Liver (tissue), 9 donors: ENCODE measurements around the gene EXOC4. TPM values are rescaled to one million over a fixed set of nuclear protein-coding genes. Genes with fewer than 3 reads are reported as not detected.

Experiments used
- DNase-seq: peaks from one replicate; pipeline ENCODE4 v3.0.0-alpha.2; 2017; ENCODE audit warnings: low spot score
- H3K27ac ChIP-seq, 2 donors: one replicate each; pipeline ENCODE4 v1.7.0; 2013; ENCODE audit warnings: inconsistent platforms in 2 of 2, low read length in 2 of 2, control low read depth in 1 of 2, low read depth in 1 of 2, mild to moderate bottlenecking in 1 of 2
- H3K27me3 ChIP-seq, 4 donors: one replicate each; pipeline versions ENCODE4 v1.6.1 to v1.7.0; 2013; ENCODE audit warnings: low read length in 3 of 4, inconsistent platforms in 1 of 4, mild to moderate bottlenecking in 1 of 4, moderate library complexity in 1 of 4; ENCODE audit not compliant: control insufficient read depth in 4 of 4, insufficient read depth in 4 of 4
- H3K36me3 ChIP-seq, 4 donors: one replicate each; pipeline versions ENCODE4 v1.6.1 to v1.7.0; 2013; ENCODE audit warnings: low read length in 3 of 4, mild to moderate bottlenecking in 3 of 4, low read depth in 1 of 4, moderate library complexity in 1 of 4; ENCODE audit not compliant: control insufficient read depth in 4 of 4, insufficient read depth in 3 of 4
- H3K4me1 ChIP-seq, 4 donors: one replicate each; pipeline versions ENCODE4 v1.6.1 to v1.7.0; 2013; ENCODE audit warnings: low read length in 3 of 4, mild to moderate bottlenecking in 3 of 4, moderate library complexity in 1 of 4; ENCODE audit not compliant: control insufficient read depth in 4 of 4, insufficient read depth in 4 of 4
- H3K4me3 ChIP-seq, 3 donors: one replicate each; pipeline versions ENCODE4 v1.6.1 to v1.7.0; 2013; ENCODE audit warnings: low read length in 3 of 3, control low read depth in 1 of 3, low read depth in 1 of 3, mild to moderate bottlenecking in 1 of 3
- H3K9ac ChIP-seq, 2 donors: one replicate each; pipeline ENCODE4 v1.7.0; 2013; ENCODE audit warnings: low read length in 2 of 2, mild to moderate bottlenecking in 2 of 2, moderate library complexity in 2 of 2, control low read depth in 1 of 2, low read depth in 1 of 2
- H3K9me3 ChIP-seq, 4 donors: one replicate each; pipeline versions ENCODE4 v1.6.1 to v1.7.0; 2013; ENCODE audit warnings: low read length in 3 of 4; ENCODE audit not compliant: control insufficient read depth in 4 of 4
- FOXA1 ChIP-seq: IDR thresholded peaks from 2 replicates; pipeline ENCODE4 v1.6.1; 2016; ENCODE audit warnings: antibody characterized with exemption
- FOXA2 ChIP-seq: IDR thresholded peaks from 2 replicates; pipeline ENCODE4 v1.6.1; 2016; ENCODE audit warnings: antibody characterized with exemption
- GABPA ChIP-seq, 2 donors: IDR thresholded peaks in 1 of 2; conservative IDR thresholded peaks in 1 of 2; 2 replicates each; pipeline ENCODE4 v1.6.1; 2016; ENCODE audit warnings: antibody characterized with exemption in 2 of 2, mild to moderate bottlenecking in 1 of 2, moderate library complexity in 1 of 2
- JUND ChIP-seq, 2 donors: IDR thresholded peaks; 2 replicates each; pipeline ENCODE4 v1.6.1; 2016; ENCODE audit warnings: antibody characterized with exemption in 2 of 2
- NR2F2 ChIP-seq: IDR thresholded peaks from 2 replicates; pipeline ENCODE4 v1.6.1; 2016; ENCODE audit warnings: antibody characterized with exemption
- RAD21 ChIP-seq, 2 donors: IDR thresholded peaks; 2 replicates each; pipeline ENCODE4 v1.6.1; 2016; ENCODE audit warnings: antibody characterized with exemption in 2 of 2, mild to moderate bottlenecking in 2 of 2
- RXRA ChIP-seq, 2 donors: IDR thresholded peaks; 2 replicates each; pipeline ENCODE4 v1.6.1; 2017 to 2018; ENCODE audit warnings: antibody characterized with exemption in 2 of 2, mild to moderate bottlenecking in 1 of 2
- SP1 ChIP-seq: IDR thresholded peaks from 2 replicates; pipeline ENCODE4 v1.6.1; 2018; ENCODE audit warnings: antibody characterized with exemption, mild to moderate bottlenecking
- TAF1 ChIP-seq: conservative IDR thresholded peaks from 2 replicates; pipeline ENCODE4 v1.6.1; 2016; ENCODE audit warnings: antibody characterized with exemption, mild to moderate bottlenecking
- YY1 ChIP-seq: IDR thresholded peaks from 2 replicates; pipeline ENCODE4 v1.6.1; 2016; ENCODE audit warnings: antibody characterized with exemption, mild to moderate bottlenecking
- WGBS: extraction: QIAGEN DNeasy Blood & Tissue Kit; methylation state at CpG from one replicate; pipeline ENCODE4 v1.1.7; 2013; 5-methylcytosine and 5-hydroxymethylcytosine counted together
- polyA plus RNA-seq, 2 donors: library from polyadenylated mRNA; stranded (reverse) in 1 of 2; unstranded in 1 of 2; fragments of 200-250 nt in 1 of 2; fragments of >200 nt in 1 of 2; fragmentation: Nextera tagmentation in 1 of 2; extraction: Ambion mirVana in 1 of 2; gene quantifications; one replicate each; pipeline versions ENCODE4 v1.2.1 to v1.2.3, GENCODE V29; 2013 to 2015
- total RNA-seq, 2 donors: library from RNA; depleted of rRNA; stranded (reverse); fragments of >200 nt; gene quantifications; one replicate each; pipeline ENCODE4 v1.2.3, GENCODE V29; 2014
- TF ChIP-seq, protein P1 (sequence below): IDR thresholded peaks from 2 replicates; pipeline ENCODE4 v1.6.1; 2016; ENCODE audit warnings: antibody characterized with exemption
- TF ChIP-seq, protein P2 (sequence below): IDR thresholded peaks from 2 replicates; pipeline ENCODE4 v1.6.1; 2016; ENCODE audit warnings: antibody characterized with exemption, mild to moderate bottlenecking
- TF ChIP-seq, protein P3 (sequence below): IDR thresholded peaks from 2 replicates; pipeline ENCODE4 v1.6.1; 2016; ENCODE audit warnings: antibody characterized with exemption
- TF ChIP-seq, protein P4 (sequence below): fragments of 150-350 bp; IDR thresholded peaks from 2 replicates; pipeline ENCODE4 v1.5.1; 2017; ENCODE audit warnings: improper control_type of control experiment, low read depth, low read length; ENCODE audit not compliant: missing input control
- donor health status: healthy.
- donor health status: healthy.
- donor health status: healthy.
- donor health status: healthy.
- donor health status: healthy.

Gene EXOC4
- total and polyA plus RNA-seq, 4 donors, result 9.5 to 55.9 (median 23.6) TPM

DNA sequence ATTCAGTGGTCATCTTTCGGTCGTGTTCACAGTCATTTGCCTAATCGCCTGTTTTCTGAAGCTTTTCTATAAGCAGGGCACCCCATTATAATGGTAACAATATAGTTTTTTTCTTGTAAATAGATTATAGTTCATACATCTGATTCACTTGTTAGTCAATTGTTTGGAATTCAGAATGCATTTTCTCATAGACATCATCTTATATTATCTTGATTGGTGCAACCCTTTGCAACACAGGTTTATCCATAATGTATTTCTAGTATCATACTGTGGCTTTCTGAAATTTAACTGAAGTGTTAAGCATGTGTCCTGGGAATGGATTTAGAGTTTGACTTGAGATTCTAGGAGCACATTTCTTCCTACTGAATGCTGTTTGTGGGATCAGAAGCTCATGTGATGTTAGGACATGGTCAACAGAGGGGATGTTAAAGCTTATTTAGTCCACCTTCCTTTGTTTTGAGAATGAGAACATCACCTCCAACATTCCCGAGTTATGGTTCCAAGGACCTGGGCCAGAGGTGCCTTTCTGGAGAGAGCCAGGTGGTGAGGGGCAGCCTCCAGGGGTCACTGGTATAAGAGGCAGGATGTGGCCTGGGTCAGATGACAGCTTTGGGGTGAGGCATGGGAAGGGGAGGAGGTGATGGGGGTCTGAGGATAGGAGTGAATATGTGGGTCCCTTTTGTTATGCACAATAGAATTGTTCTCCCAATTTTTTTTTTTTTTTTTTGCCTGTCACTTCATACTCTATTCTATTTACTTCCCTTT is 415.6 kb downstream of the EXOC4 start:
- Histone ChIP-seq H3K9ac (no peak overlapping the region), H3K36me3 (no peaks in the 10 kb centered on the region), H3K27ac (no peak overlapping the region), H3K27me3 (no peaks in the 10 kb centered on the region), H3K9me3 (no peaks in the 10 kb centered on the region), H3K4me1 (no peaks in the 10 kb centered on the region), H3K4me3 (no peak overlapping the region)
- TF ChIP-seq, protein P1, sequence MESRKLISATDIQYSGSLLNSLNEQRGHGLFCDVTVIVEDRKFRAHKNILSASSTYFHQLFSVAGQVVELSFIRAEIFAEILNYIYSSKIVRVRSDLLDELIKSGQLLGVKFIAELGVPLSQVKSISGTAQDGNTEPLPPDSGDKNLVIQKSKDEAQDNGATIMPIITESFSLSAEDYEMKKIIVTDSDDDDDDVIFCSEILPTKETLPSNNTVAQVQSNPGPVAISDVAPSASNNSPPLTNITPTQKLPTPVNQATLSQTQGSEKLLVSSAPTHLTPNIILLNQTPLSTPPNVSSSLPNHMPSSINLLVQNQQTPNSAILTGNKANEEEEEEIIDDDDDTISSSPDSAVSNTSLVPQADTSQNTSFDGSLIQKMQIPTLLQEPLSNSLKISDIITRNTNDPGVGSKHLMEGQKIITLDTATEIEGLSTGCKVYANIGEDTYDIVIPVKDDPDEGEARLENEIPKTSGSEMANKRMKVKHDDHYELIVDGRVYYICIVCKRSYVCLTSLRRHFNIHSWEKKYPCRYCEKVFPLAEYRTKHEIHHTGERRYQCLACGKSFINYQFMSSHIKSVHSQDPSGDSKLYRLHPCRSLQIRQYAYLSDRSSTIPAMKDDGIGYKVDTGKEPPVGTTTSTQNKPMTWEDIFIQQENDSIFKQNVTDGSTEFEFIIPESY, result no peak
- no peak for TF ChIP-seq NR2F2
- DNase-seq, result no peak
- WGBS, result 98% methylated on average over 4 of the region's 4 CpGs

DNA sequence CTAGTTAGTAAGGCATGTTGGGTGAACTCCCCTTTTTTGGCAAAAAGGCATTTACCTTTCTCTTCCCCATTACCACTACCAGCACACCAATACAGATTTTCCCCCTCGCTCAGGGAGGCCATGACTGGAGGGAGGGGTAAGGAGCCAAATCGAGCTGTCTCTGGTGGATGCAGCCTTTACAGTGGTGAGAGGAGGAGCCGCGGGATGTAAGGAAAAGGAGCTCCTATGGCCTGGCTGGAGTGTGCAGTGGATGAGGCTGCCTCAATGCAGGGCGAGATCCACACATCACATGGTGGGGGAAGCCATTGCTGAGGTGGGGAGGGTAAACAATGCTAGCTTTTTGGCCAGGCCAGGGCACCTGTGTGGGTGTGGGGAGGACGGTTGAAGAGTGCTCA is 416.2 kb downstream of the EXOC4 start:
- Histone ChIP-seq H3K9ac (no peak overlapping the region), H3K36me3 (no peaks in the 10 kb centered on the region), H3K4me1 (no peaks in the 10 kb centered on the region), H3K27ac (no peak overlapping the region), H3K27me3 (no peaks in the 10 kb centered on the region), H3K4me3 (no peak overlapping the region), H3K9me3 (no peaks in the 10 kb centered on the region)
- 82% methylated on average over 6 of the region's 6 CpGs for WGBS
- TF ChIP-seq, protein P2, sequence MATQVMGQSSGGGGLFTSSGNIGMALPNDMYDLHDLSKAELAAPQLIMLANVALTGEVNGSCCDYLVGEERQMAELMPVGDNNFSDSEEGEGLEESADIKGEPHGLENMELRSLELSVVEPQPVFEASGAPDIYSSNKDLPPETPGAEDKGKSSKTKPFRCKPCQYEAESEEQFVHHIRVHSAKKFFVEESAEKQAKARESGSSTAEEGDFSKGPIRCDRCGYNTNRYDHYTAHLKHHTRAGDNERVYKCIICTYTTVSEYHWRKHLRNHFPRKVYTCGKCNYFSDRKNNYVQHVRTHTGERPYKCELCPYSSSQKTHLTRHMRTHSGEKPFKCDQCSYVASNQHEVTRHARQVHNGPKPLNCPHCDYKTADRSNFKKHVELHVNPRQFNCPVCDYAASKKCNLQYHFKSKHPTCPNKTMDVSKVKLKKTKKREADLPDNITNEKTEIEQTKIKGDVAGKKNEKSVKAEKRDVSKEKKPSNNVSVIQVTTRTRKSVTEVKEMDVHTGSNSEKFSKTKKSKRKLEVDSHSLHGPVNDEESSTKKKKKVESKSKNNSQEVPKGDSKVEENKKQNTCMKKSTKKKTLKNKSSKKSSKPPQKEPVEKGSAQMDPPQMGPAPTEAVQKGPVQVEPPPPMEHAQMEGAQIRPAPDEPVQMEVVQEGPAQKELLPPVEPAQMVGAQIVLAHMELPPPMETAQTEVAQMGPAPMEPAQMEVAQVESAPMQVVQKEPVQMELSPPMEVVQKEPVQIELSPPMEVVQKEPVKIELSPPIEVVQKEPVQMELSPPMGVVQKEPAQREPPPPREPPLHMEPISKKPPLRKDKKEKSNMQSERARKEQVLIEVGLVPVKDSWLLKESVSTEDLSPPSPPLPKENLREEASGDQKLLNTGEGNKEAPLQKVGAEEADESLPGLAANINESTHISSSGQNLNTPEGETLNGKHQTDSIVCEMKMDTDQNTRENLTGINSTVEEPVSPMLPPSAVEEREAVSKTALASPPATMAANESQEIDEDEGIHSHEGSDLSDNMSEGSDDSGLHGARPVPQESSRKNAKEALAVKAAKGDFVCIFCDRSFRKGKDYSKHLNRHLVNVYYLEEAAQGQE, result no peak
- TF ChIP-seq FOXA2, result no peak
- no peak for TF ChIP-seq NR2F2
- TF ChIP-seq YY1, result no peak
- TF ChIP-seq GABPA (IDR thresholded peaks at IDR 0.05 in 1 of 2, conservative IDR thresholded peaks at IDR 0.05 in 1 of 2), result no peak
- TF ChIP-seq, protein P3, sequence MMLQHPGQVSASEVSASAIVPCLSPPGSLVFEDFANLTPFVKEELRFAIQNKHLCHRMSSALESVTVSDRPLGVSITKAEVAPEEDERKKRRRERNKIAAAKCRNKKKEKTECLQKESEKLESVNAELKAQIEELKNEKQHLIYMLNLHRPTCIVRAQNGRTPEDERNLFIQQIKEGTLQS, result no peak
- no peak for TF ChIP-seq SP1
- no peak for TF ChIP-seq TAF1
- DNase-seq, result no peak

DNA sequence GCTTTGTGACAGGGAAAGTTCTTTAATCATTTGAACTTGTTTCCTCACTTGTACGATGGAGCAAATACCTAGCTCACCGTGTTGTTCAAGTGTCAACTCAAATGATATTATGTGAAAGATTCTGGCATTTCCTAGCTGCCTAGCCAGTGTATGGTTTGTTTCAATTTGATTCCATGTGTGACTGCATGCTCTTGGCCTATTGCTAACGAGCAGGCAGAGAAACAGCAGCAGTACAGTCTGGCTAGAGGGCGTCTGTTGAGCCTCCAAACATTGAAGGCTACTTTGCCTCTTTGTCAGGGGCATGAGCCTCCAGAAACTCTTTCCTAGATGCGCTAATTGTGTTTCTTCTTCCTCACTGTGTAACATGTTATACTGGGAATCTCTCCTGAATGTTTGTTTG is 417.4 kb downstream of the EXOC4 start:
- H3K27me3 ChIP-seq, result no peaks in the 10 kb centered on the region
- H3K9me3 ChIP-seq, result no peaks in the 10 kb centered on the region
- DNase-seq, result no peak
- H3K36me3 ChIP-seq, result no peaks in the 10 kb centered on the region
- WGBS, result 94% methylated on average over 5 of the region's 5 CpGs
- no peak overlapping the region for H3K9ac ChIP-seq
- H3K4me3 ChIP-seq, result no peak overlapping the region
- no peak overlapping the region for H3K27ac ChIP-seq
- H3K4me1 ChIP-seq, result no peaks in the 10 kb centered on the region
- no peak for TF ChIP-seq JUND (IDR thresholded peaks at IDR 0.05)
- TF ChIP-seq, protein P4, sequence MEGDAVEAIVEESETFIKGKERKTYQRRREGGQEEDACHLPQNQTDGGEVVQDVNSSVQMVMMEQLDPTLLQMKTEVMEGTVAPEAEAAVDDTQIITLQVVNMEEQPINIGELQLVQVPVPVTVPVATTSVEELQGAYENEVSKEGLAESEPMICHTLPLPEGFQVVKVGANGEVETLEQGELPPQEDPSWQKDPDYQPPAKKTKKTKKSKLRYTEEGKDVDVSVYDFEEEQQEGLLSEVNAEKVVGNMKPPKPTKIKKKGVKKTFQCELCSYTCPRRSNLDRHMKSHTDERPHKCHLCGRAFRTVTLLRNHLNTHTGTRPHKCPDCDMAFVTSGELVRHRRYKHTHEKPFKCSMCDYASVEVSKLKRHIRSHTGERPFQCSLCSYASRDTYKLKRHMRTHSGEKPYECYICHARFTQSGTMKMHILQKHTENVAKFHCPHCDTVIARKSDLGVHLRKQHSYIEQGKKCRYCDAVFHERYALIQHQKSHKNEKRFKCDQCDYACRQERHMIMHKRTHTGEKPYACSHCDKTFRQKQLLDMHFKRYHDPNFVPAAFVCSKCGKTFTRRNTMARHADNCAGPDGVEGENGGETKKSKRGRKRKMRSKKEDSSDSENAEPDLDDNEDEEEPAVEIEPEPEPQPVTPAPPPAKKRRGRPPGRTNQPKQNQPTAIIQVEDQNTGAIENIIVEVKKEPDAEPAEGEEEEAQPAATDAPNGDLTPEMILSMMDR, result no peak
- no peak for TF ChIP-seq TAF1
- TF ChIP-seq, protein P2, result no peak
- TF ChIP-seq FOXA2, result no peak
- TF ChIP-seq NR2F2, result no peak
- no peak for TF ChIP-seq RAD21 (IDR thresholded peaks at IDR 0.05)
- no peak for TF ChIP-seq FOXA1
- no peak for TF ChIP-seq SP1
- TF ChIP-seq, protein P3, result no peak
- TF ChIP-seq GABPA (IDR thresholded peaks at IDR 0.05 in 1 of 2, conservative IDR thresholded peaks at IDR 0.05 in 1 of 2), result no peak
- no peak for TF ChIP-seq YY1
- no peak for TF ChIP-seq RXRA (IDR thresholded peaks at IDR 0.05)
